Amniotic stem cell (primary cell): Measurements from ENCODE around the gene NCOA7.
"Not testable (repeated sequence)": the region's sequence is repeated elsewhere in the genome, so short reads cannot be mapped to it uniquely, and the experiment has no call there.

ENCODE experiments used
- DNase-seq: peaks from one replicate; lab custom pipeline; 2025; lab: John Stamatoyannopoulos, UW

The NCOA7 gene

GRCh38 chr6:125922322-125922860 is 131.6 kb downstream of the NCOA7 start:
- no peak for DNase-seq

- DNase-seq = no peak
Observed at GRCh38 chr6:125923366-125923877, 132.7 kb downstream of the NCOA7 start.

GRCh38 chr6:125924169-125924568 is 133.4 kb downstream of the NCOA7 start:
- DNase-seq = no peak

- DNase-seq = no peak
Observed at GRCh38 chr6:125924697-125925358, 134.1 kb downstream of the NCOA7 start.

GRCh38 chr6:125926711-125927110 is 136.0 kb downstream of the NCOA7 start:
- no peak for DNase-seq

GRCh38 chr6:125927761-125928160 is 137.0 kb downstream of the NCOA7 start:
- DNase-seq = no peak

- DNase-seq = no peak
Observed at GRCh38 chr6:125930765-125931418, 140.1 kb downstream of the NCOA7 start.

- DNase-seq = no peak
Observed at GRCh38 chr6:125931733-125932450, 141.1 kb downstream of the NCOA7 start.

- no peak for DNase-seq
Observed at GRCh38 chr6:125932451-125932795, 141.7 kb downstream of the NCOA7 start.

GRCh38 chr6:125935520-125935919 is 144.8 kb downstream of the NCOA7 start:
- DNase-seq = not testable (repeated sequence)

GRCh38 chr6:125939026-125939425 is 148.3 kb downstream of the NCOA7 start:
- DNase-seq = no peak

GRCh38 chr6:125939791-125940190 is 149.0 kb downstream of the NCOA7 start:
- DNase-seq = no peak

- DNase-seq = peak; percentile 53
Observed at GRCh38 chr6:125940247-125941041, 149.7 kb downstream of the NCOA7 start.

- DNase-seq = no peak
Observed at GRCh38 chr6:125942672-125943527, 152.1 kb downstream of the NCOA7 start.

GRCh38 chr6:125943528-125944433 is 153.0 kb downstream of the NCOA7 start:
- no peak for DNase-seq

GRCh38 chr6:125944434-125944816 is 153.7 kb downstream of the NCOA7 start:
- no peak for DNase-seq

GRCh38 chr6:125944896-125945295 is 154.1 kb downstream of the NCOA7 start:
- DNase-seq = no peak

GRCh38 chr6:125945378-125946141 is 154.8 kb downstream of the NCOA7 start:
- no peak for DNase-seq

- DNase-seq = no peak
Observed at GRCh38 chr6:125947615-125948014, 156.9 kb downstream of the NCOA7 start.
